NCI-H1436 treated with DMSO at 0.1 percent for 48 hours (cell line): ENCODE measurements around the gene TNKS2.
"Not testable (repeated sequence)": the region's sequence is repeated elsewhere in the genome, so short reads cannot be mapped to it uniquely, and the experiment has no call there.

Experiments
- DNase-seq: peaks from one replicate; lab custom pipeline; 2025; lab: John Stamatoyannopoulos, UW

The TNKS2 gene

GRCh38 chr10:91797874-91798648 lies at the start of gene TNKS2:
Gene TNKS2 (plus strand): TSS chr10:91798426. CDS start chr10:91798691, 265 bp downstream.
- DNase-seq: peak; percentile 61

DNA sequence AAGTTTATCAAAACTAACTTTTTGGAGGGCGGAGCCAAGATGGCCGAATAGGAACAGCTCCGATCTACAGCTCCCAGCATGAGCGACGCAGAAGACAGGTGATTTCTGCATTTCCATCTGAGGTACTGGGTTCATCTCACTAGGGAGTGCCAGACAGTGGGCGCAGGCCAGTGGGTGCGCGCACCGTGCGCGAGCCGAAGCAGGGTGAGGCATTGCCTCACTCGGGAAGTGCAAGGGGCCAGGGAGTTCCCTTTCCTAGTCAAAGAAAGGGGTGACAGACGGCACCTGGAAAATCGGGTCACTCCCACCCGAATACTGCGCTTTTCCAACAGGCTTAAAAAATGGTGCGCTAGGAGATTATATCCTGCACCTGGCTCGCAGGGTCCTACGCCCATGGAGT lies 48.6 kb upstream of the TNKS2 start:
- not testable (repeated sequence) for DNase-seq

DNA sequence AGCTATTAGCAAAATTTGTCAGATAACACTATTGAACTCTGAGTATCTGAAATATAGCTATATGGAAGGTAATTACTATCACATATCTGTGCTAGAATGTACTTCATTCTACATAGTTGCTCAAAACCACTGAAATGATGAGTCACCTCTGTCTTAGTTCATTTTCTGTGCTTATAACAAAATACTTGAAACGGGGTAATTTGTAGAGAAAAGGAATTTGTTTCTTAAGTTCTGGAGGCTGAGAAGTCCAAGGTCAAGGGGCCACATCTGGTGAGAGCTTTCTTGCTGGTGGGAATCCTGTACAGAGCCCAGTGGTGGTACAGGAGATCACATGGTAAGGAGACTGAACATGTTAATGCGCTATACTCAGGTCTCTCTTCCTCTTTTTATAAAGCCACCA lies 41.9 kb upstream of the TNKS2 start:
- no peak for DNase-seq

DNA sequence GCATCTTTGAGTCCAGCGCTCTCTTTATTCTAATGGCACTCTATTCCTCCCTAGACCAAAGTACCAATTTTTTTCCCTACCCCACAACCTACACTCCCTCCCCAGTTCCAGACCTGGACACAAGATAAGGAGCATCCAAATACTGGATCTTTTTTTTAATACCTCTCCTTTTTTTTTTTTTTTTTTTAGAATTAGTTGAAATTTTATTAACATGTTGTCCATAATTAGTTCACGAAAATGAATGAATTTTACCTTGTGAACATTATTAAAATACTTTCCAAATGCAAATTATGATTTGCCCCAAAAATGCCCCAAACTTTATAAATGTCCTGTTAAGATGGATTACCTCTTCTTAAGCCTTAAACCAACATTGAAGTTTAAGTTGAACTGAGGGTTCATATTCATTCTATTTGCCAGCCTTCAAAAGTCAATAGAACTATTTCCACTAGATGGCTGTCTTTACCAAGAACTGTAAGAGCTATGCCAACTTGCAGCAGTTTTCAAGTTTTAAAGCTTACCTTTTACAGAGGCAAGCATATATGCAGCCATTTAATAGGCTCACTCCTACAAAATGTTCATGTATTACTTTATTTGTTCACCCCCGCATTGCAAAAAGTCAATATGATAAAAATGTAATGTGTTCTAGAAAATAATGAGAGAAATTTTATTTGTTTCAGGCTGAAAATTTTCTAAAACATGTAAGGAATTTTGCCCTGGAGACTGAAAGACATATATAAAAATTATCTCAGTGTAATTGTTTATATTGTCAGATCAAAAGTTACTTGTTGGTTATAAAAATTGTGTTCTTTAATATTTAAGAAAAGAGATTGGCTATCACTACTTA lies 39.7 kb upstream of the TNKS2 start:
- DNase-seq: peak; percentile 11

DNA sequence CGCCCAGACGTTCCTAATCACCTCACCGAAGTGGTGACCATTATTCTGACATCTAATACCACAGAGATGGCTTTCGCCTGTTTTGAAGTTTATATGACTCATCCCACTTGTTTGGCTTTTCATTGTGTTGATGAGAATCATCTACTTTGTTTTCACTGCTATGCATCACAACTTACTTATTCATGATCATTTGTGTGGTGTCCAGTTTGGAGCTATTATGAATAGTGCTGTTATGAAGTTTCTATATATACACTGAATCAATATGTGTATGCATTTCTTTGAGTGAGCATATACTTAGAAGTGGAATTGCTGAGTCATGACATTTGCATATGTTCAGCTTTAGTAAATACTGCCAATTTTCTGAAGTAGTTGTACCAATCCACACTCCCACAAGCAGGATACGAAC lies 38.6 kb upstream of the TNKS2 start:
- no peak for DNase-seq

- DNase-seq: no peak
These were observed 36.5 kb upstream of the TNKS2 start for GRCh38 chr10:91761721-91762120.

DNA sequence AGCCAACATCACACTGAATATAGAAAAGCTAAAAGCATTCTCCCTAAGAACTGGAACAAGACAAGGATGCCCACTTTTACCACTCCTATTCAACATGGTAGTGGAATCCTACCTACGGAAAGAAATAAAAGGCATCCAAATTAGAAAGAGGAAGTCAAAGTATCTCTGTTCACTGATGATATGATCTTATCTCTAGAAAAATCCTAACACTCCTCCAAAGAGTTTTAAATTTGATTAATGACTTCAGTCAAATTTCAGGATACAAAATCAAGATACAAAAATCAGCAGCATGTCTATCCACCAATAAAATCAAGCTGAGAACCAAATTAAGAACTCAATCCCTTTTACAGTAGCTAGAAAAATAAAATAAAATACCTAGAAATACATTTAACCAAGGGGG lies 35.3 kb upstream of the TNKS2 start:
- no peak for DNase-seq

- no peak for DNase-seq
These were observed 31.6 kb upstream of the TNKS2 start for GRCh38 chr10:91766676-91767075.

GRCh38 chr10:91768123-91768522 lies 30.1 kb upstream of the TNKS2 start:
- no peak for DNase-seq

GRCh38 chr10:91771907-91772306 lies 26.3 kb upstream of the TNKS2 start:
- DNase-seq: no peak

DNA sequence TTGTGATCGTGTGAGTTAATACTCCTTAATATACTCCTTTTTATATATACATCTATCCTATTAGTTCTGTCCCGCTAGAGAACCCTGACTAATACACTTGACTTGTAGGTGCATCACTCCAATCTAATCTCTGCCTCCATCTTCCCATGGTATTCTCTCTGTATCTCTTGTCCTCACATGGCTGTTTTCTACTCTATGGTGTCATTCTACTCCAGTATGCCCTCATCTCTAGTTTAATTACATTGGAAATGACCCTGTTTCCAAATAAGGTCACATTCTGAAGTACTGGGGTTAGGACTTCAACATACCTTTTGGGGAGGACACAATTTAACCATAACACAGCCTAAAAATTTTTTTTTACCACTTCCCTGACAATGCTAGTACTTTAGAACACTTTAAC lies 25.8 kb upstream of the TNKS2 start:
- no peak for DNase-seq

GRCh38 chr10:91772869-91773268 lies 25.4 kb upstream of the TNKS2 start:
- no peak for DNase-seq

DNA sequence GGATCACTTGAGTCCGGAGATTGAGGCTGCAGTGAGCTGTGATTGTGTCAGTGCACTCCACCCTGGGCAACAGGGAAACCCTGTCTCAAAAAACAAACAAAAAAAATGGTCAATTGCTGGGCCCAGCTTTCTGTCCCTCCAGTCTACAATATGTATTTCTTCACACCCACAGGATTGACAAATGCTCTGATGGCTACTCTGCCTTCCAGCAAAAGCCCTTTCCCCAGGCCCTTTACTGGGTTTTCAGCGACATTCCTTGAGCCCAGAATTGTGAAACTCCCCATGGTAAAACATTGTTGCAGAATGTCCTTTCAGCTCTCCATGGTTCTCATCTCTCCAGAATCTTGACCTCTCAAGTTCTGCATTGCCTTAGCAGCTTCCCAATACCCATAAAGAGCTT lies 23.7 kb upstream of the TNKS2 start:
- DNase-seq: no peak

DNA sequence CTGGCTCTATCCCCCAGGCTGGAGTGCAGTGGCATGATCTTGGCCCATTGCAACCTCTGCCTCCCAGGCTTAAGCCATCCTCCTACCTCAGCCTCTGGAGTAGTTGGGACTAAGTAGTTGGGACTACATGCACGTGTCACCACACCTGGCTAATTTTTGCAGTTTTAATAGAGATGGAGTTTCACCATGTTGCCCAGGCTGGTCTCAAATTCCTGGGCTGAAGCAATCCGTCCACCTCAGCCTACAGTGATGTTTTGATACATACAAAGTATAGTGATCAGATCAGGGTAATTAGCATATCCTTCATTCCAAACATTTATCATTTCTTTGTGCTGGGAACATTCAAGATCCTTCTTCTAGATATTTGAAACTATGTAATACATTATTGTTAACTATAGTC lies 22.5 kb upstream of the TNKS2 start:
- no peak for DNase-seq

DNA sequence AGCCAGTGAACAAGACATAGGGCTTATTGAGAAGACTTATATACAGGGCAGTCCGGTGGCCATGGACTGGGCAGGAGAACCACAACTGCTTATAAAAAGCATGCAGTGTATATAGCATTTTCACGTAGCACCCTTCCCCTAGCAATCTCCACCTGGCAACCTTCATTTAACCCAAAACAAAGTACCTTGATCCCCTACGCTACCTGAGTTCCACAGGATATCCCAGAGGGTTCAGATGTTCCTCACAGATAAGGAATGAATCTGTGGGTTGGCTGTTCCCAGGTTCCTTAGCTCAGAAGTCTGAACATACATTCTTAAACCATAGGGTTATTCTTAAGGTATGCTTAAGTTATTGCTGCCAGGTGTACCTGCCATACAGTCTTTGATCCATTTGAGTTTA lies 22.0 kb upstream of the TNKS2 start:
- no peak for DNase-seq

DNA sequence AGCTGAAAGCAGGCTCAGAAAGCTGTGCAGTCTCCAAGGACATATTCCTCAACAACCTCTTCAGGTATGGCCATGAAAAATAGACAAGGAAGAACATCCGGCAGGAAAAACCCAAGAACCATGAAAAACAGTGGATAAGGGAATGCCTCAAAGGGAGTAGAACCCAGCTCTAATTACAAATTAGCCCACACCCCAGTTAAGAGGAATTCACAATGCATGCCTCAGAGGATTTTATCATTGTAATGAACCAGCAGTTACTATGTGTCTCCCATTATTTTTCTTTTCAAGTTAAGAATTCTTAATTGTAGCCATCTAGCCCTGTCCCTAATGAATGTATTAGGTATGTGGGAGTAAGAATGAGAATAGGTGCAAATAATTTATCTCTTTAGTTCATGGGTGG lies 19.7 kb upstream of the TNKS2 start:
- no peak for DNase-seq

- no peak for DNase-seq
These were observed 19.1 kb upstream of the TNKS2 start for GRCh38 chr10:91779011-91779605.

- DNase-seq: no peak
These were observed 15.7 kb upstream of the TNKS2 start for GRCh38 chr10:91782539-91782938.

DNA sequence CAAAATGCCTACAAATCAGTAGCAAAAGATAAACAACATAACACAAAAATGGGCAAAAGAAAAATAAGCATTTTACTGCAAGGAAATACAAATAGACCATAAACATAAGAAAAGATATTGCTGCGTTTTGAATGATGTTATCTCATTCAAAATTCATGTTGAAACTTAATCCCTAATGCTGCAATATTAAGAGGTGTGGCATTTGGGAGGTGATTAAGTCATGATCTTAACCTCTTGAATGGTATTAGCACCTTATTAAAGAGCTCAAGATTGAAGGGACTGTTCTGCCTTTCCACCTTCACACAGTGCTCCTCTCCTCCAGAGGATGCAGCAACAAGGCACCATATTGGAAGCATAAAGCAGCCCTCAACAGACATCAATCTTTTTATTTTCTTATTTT lies 12.4 kb upstream of the TNKS2 start:
- DNase-seq: no peak

DNA sequence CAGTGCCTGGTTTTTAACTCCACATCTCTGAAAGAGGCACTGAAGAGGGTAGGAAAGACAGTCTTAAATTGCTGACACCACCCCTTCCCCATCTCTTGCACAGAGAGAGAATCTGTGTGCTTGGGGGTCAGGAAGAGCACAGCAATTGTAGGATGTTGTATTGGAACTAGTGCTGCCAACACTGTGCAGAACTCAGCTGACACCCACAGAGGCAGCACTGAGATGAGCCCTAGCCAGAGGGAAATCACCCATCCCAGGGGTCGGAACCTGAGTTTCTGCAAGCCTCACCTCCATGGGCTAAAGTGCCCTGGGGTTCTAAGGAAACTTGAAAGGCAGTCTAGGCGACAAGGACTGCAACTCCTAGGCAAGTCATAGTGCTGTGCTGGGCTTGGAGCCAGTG lies 11.0 kb upstream of the TNKS2 start:
- no peak for DNase-seq

GRCh38 chr10:91787810-91788209 lies 10.4 kb upstream of the TNKS2 start:
- DNase-seq: no peak

- no peak for DNase-seq
These were observed 9.7 kb upstream of the TNKS2 start for GRCh38 chr10:91788527-91788926.
